HL-60 (cell line): Measurements from ENCODE around the gene ZNF462.

ENCODE experiments used
- DNase-seq, 2 experiments: peaks; one replicate each; pipeline ENCODE4 v3.0.0-alpha.2; 2010 to 2020; ENCODE audit warnings: low read depth in 1 of 2, low spot score in 1 of 2
- H3K27ac ChIP-seq: fragments of 250-450 bp; sonication (Bioruptor Pico); replicated peaks from 2 replicates; pipeline ENCODE4 v1.5.1; 2020; ENCODE audit warnings: mild to moderate bottlenecking, moderate library complexity
- H3K27me3 ChIP-seq: fragments of 250-450 bp; sonication (Bioruptor Pico); 2 replicates; pipeline ENCODE4 v1.5.1; 2021; ENCODE audit warnings: mild to moderate bottlenecking, moderate library complexity; ENCODE audit not compliant: insufficient read depth, poor library complexity, severe bottlenecking
- H3K4me3 ChIP-seq: replicated peaks from 2 replicates; pipeline ENCODE4 v1.5.1; 2011; ENCODE audit warnings: mild to moderate bottlenecking, control low read depth, low read length; ENCODE audit not compliant: insufficient read depth
- GABPA ChIP-seq: IDR thresholded peaks from 2 replicates; pipeline ENCODE4 v1.6.1; 2012; ENCODE audit warnings: low read depth
- POLR2AphosphoS5 ChIP-seq: IDR thresholded peaks from 2 replicates; pipeline ENCODE4 v1.6.1; 2012; ENCODE audit warnings: low read depth
- SPI1 ChIP-seq: IDR thresholded peaks from 2 replicates; pipeline ENCODE4 v1.6.1; 2012; ENCODE audit warnings: low read depth, mild to moderate bottlenecking, borderline replicate concordance
- long read RNA-seq: library from polyadenylated mRNA; unstranded; transcript quantifications from one replicate; pipeline ENCODE4 v2.0.0, GENCODE V29; 2020
- TF ChIP-seq, protein P1 (sequence below): IDR thresholded peaks from one replicate; pipeline ENCODE4 v1.5.1; 2011; ENCODE audit warnings: low read length, control low read depth, inconsistent platforms; ENCODE audit not compliant: insufficient read depth
- TF ChIP-seq, protein P2 (sequence below): IDR thresholded peaks from 2 replicates; pipeline ENCODE4 v1.6.1; 2012; ENCODE audit warnings: low read depth; ENCODE audit not compliant: insufficient replicate concordance

The ZNF462 gene
- long read RNA-seq, result 0 reads

DNA sequence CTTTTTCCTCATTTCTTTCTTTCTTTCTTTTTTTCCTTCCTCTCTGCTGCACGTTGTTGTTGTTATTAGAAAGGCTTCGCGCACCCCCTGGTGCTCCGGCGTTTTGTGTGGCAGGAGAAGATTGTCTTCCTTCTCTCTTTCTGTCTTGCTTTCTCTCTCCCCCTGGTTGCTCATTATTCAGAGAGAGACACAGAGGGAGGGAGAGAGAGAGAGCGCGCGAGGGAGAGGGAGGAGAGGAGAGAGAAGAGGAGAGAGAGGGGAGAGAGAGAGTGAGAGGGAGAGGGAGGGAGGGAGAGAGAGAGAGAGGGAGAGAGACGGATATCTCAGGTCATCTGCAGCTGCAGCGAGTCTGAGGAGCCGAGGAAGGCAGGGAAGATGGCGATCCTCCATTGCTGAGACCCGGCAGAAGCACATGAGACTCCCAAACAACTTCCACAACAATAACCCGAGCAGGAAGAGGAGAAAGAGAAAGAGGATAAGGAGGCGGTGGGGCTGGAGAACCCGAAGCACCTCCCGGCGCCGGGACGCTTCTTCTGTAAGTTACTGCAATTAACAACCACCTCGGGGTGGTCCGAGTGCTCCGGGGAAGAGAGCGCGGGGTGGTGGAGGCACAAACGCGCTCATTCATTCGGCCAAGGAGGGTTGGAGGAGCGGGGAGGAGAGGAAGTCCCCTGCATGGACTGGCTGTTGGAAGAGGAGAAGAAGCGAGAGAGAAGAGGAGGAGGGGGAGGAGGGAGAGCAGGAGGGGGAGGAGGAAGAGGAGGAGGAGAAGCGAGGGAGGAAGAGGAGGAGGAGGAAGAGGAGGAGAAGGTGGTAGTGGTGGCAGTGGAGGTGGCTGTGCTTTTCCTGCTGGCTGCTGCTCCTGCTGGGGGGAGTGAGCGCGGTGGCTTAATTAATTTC, at the start of gene ZNF462:
Gene ZNF462 (plus strand): TSS at position 346 of the 900 bp plus-strand sequence. CDS start 60,218 bp downstream, outside the sequence.
- TF ChIP-seq, protein P1, sequence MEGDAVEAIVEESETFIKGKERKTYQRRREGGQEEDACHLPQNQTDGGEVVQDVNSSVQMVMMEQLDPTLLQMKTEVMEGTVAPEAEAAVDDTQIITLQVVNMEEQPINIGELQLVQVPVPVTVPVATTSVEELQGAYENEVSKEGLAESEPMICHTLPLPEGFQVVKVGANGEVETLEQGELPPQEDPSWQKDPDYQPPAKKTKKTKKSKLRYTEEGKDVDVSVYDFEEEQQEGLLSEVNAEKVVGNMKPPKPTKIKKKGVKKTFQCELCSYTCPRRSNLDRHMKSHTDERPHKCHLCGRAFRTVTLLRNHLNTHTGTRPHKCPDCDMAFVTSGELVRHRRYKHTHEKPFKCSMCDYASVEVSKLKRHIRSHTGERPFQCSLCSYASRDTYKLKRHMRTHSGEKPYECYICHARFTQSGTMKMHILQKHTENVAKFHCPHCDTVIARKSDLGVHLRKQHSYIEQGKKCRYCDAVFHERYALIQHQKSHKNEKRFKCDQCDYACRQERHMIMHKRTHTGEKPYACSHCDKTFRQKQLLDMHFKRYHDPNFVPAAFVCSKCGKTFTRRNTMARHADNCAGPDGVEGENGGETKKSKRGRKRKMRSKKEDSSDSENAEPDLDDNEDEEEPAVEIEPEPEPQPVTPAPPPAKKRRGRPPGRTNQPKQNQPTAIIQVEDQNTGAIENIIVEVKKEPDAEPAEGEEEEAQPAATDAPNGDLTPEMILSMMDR, result no peak
- no peak for TF ChIP-seq POLR2AphosphoS5
- TF ChIP-seq SPI1, result no peak
- TF ChIP-seq, protein P2, sequence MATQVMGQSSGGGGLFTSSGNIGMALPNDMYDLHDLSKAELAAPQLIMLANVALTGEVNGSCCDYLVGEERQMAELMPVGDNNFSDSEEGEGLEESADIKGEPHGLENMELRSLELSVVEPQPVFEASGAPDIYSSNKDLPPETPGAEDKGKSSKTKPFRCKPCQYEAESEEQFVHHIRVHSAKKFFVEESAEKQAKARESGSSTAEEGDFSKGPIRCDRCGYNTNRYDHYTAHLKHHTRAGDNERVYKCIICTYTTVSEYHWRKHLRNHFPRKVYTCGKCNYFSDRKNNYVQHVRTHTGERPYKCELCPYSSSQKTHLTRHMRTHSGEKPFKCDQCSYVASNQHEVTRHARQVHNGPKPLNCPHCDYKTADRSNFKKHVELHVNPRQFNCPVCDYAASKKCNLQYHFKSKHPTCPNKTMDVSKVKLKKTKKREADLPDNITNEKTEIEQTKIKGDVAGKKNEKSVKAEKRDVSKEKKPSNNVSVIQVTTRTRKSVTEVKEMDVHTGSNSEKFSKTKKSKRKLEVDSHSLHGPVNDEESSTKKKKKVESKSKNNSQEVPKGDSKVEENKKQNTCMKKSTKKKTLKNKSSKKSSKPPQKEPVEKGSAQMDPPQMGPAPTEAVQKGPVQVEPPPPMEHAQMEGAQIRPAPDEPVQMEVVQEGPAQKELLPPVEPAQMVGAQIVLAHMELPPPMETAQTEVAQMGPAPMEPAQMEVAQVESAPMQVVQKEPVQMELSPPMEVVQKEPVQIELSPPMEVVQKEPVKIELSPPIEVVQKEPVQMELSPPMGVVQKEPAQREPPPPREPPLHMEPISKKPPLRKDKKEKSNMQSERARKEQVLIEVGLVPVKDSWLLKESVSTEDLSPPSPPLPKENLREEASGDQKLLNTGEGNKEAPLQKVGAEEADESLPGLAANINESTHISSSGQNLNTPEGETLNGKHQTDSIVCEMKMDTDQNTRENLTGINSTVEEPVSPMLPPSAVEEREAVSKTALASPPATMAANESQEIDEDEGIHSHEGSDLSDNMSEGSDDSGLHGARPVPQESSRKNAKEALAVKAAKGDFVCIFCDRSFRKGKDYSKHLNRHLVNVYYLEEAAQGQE, result no peak
- no peak for TF ChIP-seq GABPA
- no peak for DNase-seq
- Histone ChIP-seq H3K4me3 (peak within 1 kb of the TSS; percentile 7; the same call in 1 of the 2 replicates), H3K27ac (no peak within 1 kb of the TSS), H3K27me3 (peaks cover 76% of the 10 kb centered on the region)

GRCh38 chr9:106816524-106816923, 46.4 kb upstream of the ZNF462 start:
- Histone ChIP-seq H3K4me3 (no peak overlapping the region), H3K27ac (no peak overlapping the region), H3K27me3 (no peaks in the 10 kb centered on the region)
- DNase-seq, result no peak
- TF ChIP-seq POLR2AphosphoS5 (no peak), SPI1 (no peak)

DNA sequence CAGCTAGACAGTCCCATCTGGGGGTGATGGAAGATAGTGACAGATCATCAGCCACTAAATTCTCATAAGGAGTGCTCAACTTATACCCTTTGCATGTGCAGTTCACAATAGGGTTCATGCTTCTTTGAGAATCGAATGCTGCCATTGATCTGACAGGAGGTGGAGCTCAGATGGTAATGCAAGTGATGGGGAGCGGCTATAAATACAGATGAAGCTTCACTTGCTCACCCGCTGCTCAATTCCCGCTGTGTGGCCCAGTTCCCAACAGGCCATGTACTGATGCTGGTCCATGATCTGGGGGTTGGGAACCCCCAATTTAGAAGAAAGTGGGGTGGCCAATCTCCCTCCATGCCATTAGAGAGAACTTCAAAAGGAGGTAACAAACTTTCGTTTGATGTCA, 44.9 kb upstream of the ZNF462 start:
- no peak for DNase-seq
- Histone ChIP-seq H3K27me3 (no peaks in the 10 kb centered on the region), H3K4me3 (no peak overlapping the region), H3K27ac (no peak overlapping the region)
- TF ChIP-seq SPI1 (no peak), POLR2AphosphoS5 (no peak), GABPA (no peak)
- TF ChIP-seq, protein P2, result no peak

DNA sequence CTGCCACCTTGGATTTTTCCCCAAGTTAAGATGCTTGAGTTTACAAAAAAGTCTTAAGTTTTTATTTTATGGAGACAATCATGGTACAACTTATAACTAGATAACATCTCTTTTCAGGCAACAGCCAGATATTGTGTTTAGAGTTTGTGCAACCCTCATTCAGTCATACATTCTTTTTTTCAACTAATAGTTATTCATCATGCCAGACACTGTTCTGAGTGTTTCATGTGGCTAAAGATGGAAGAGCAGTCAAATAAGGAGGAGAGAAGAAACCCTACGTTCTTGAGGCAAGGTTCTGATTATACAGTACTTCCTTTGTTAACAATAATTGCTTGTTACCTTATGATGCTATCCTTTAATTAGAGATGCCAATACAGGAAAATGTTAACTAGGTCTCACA, 42.1 kb upstream of the ZNF462 start:
- TF ChIP-seq SPI1 (no peak), POLR2AphosphoS5 (no peak), GABPA (no peak)
- TF ChIP-seq, protein P1, result no peak
- TF ChIP-seq, protein P2, result no peak
- H3K27ac ChIP-seq, result no peak overlapping the region
- no peak for DNase-seq
- no peaks in the 10 kb centered on the region for H3K27me3 ChIP-seq
- no peak overlapping the region for H3K4me3 ChIP-seq
